Breast epithelium (tissue), 4 donors: Measurements from ENCODE around the gene TUBB2B. TPM values are rescaled to one million over a fixed set of nuclear protein-coding genes. Genes with fewer than 3 reads are reported as not detected.

ENCODE experiments used
- DNase-seq, 2 donors: peaks; one replicate each; pipeline ENCODE4 v3.0.0-alpha.2; 2019; ENCODE audit warnings: low spot score in 2 of 2
- H3K27ac ChIP-seq, 2 donors: fragments of 200-600 bp; sonication (generic) in 1 of 2; one replicate each; pipeline ENCODE4 v1.5.1; 2016 to 2019; ENCODE audit warnings: mild to moderate bottlenecking in 1 of 2
- H3K27me3 ChIP-seq, 2 donors: fragments of 200-600 bp; sonication (generic) in 1 of 2; one replicate each; pipeline versions ENCODE4 v1.5.1 to v1.6.0; 2017 to 2019; ENCODE audit warnings: control low read depth in 1 of 2, mild to moderate bottlenecking in 1 of 2
- H3K36me3 ChIP-seq: fragments of 200-600 bp; one replicate; pipeline ENCODE4 v1.5.1; 2019
- H3K4me1 ChIP-seq, 2 donors: fragments of 200-600 bp; sonication (generic); one replicate each; pipeline ENCODE4 v1.5.1; 2016 to 2019; ENCODE audit warnings: control low read depth in 1 of 2
- H3K4me3 ChIP-seq, 3 donors: fragments of 200-600 bp; sonication (generic); 1 replicate in 2 of 3; 2 replicates in 1 of 3; pipeline ENCODE4 v1.5.1; 2016 to 2019; ENCODE audit warnings: mild to moderate bottlenecking in 3 of 3, moderate library complexity in 2 of 3
- H3K9me3 ChIP-seq, 2 donors: fragments of 200-600 bp; sonication (generic) in 1 of 2; one replicate each; pipeline ENCODE4 v1.5.1; 2016 to 2019; ENCODE audit warnings: control low read depth in 1 of 2
- CTCF ChIP-seq, 3 donors: fragments of 450-650 bp; IDR thresholded peaks; one replicate each; pipeline ENCODE4 v1.5.1; 2016 to 2017; ENCODE audit warnings: antibody characterized with exemption in 3 of 3, mild to moderate bottlenecking in 3 of 3, moderate library complexity in 3 of 3
- POLR2A ChIP-seq: fragments of 450-650 bp; IDR thresholded peaks from one replicate; pipeline ENCODE4 v1.6.1; 2016; ENCODE audit warnings: antibody characterized with exemption, mild to moderate bottlenecking, moderate library complexity
- POLR2AphosphoS5 ChIP-seq, 3 donors: sonication (generic); formaldehyde crosslinking; IDR thresholded peaks; one replicate each; pipeline ENCODE4 v1.6.1; 2017; ENCODE audit warnings: antibody characterized with exemption in 3 of 3
- intact Hi-C: fragments of 100-400 bp; cut with DNase I; formaldehyde crosslinking; loops from one replicate; pipeline ENCODE4 v1.15.1; 2023; ENCODE audit warnings: low total_unique reads
- total RNA-seq, 3 donors: library from RNA; depleted of rRNA; stranded (reverse); fragments of >200 nt; gene quantifications; one replicate each; pipeline ENCODE4 v1.1.0, GENCODE V29; 2016

TUBB2B gene
- total RNA-seq, 3 donors from 2014 or later, result 4.2 to 7.5 (median 7.3) TPM

GRCh38 chr6:3272911-3273547 lies 45.6 kb upstream of the TUBB2B start:
- Histone ChIP-seq H3K9me3 (no peaks in the 10 kb centered on the region), H3K4me3 (no peak overlapping the region), H3K27me3 (no peaks in the 10 kb centered on the region), H3K4me1 (no peaks in the 10 kb centered on the region), H3K27ac (no peak overlapping the region), H3K36me3 (no peaks in the 10 kb centered on the region)
- intact Hi-C loops, result no loop called here
- TF ChIP-seq POLR2A (no peak), CTCF (IDR thresholded peaks at IDR 0.05) (no peak), POLR2AphosphoS5 (IDR thresholded peaks at IDR 0.05) (no peak)
- DNase-seq, result no peak

GRCh38 chr6:3271756-3272155 lies 44.3 kb upstream of the TUBB2B start:
- DNase-seq, result no peak
- no peaks in the 10 kb centered on the region for H3K9me3 ChIP-seq
- intact Hi-C loops, result no loop called here
- no peaks in the 10 kb centered on the region for H3K4me1 ChIP-seq
- H3K27me3 ChIP-seq, result no peaks in the 10 kb centered on the region
- no peak for TF ChIP-seq POLR2A
- TF ChIP-seq CTCF (IDR thresholded peaks at IDR 0.05), result no peak
- TF ChIP-seq POLR2AphosphoS5 (IDR thresholded peaks at IDR 0.05), result no peak
- H3K27ac ChIP-seq, result no peak overlapping the region
- H3K4me3 ChIP-seq, result no peak overlapping the region
- no peaks in the 10 kb centered on the region for H3K36me3 ChIP-seq

- Histone ChIP-seq H3K4me1 (no peaks in the 10 kb centered on the region), H3K27ac (peak overlapping the region; percentile 23 to 40), H3K4me3 (no peak overlapping the region), H3K36me3 (no peaks in the 10 kb centered on the region), H3K9me3 (no peaks in the 10 kb centered on the region), H3K27me3 (no peaks in the 10 kb centered on the region)
- no peak for TF ChIP-seq POLR2A
- TF ChIP-seq POLR2AphosphoS5 (IDR thresholded peaks at IDR 0.05), result no peak
- no peak for TF ChIP-seq CTCF (IDR thresholded peaks at IDR 0.05)
- intact Hi-C loops, result no loop called here
- DNase-seq, result no peak
Observed at GRCh38 chr6:3270258-3270657, 42.8 kb upstream of the TUBB2B start.

- H3K4me1 ChIP-seq, result no peaks in the 10 kb centered on the region
- intact Hi-C loops, result loop anchor here (2.0 to 10.0 kb wide), 2 partner anchors 73 to 855 kb away; no protein-coding TSS in a partner anchor
- no peak overlapping the region for H3K4me3 ChIP-seq
- TF ChIP-seq POLR2AphosphoS5 (IDR thresholded peaks at IDR 0.05) (no peak), CTCF (IDR thresholded peaks at IDR 0.05) (no peak), POLR2A (no peak)
- H3K27me3 ChIP-seq, result no peaks in the 10 kb centered on the region
- no peaks in the 10 kb centered on the region for H3K9me3 ChIP-seq
- H3K27ac ChIP-seq, result no peak overlapping the region
- DNase-seq, result no peak
- H3K36me3 ChIP-seq, result no peaks in the 10 kb centered on the region
Observed at GRCh38 chr6:3269281-3269975, 42.0 kb upstream of the TUBB2B start.

GRCh38 chr6:3268680-3269079 lies 41.2 kb upstream of the TUBB2B start:
- no peaks in the 10 kb centered on the region for H3K36me3 ChIP-seq
- TF ChIP-seq POLR2A, result no peak
- no peak for TF ChIP-seq POLR2AphosphoS5 (IDR thresholded peaks at IDR 0.05)
- H3K9me3 ChIP-seq, result no peaks in the 10 kb centered on the region
- H3K27me3 ChIP-seq, result no peaks in the 10 kb centered on the region
- H3K27ac ChIP-seq, result no peak overlapping the region
- H3K4me3 ChIP-seq, result no peak overlapping the region
- DNase-seq, result no peak
- intact Hi-C loops, result loop anchor here (2.0 to 10.0 kb wide), 2 partner anchors 72 to 856 kb away; no protein-coding TSS in a partner anchor
- no peaks in the 10 kb centered on the region for H3K4me1 ChIP-seq
